ENCODE measurements around the gene DDX1. TPM values are rescaled to one million over a fixed set of nuclear protein-coding genes. Genes with fewer than 3 reads are reported as not detected.
A peak's percentile ranks its signal among the peaks of the same experiment; 100 is the strongest.

DDX1 gene
- total RNA-seq, 1 donor from 2014 or later = 60.4 TPM

- no peaks in the 10 kb centered on the region for H3K9me3 ChIP-seq
- ATAC-seq = peak; percentile 82 to 89
- H3K36me3 ChIP-seq = no peaks in the 10 kb centered on the region
- peaks cover 5% of the 10 kb centered on the region for H3K4me1 ChIP-seq
- H3K27me3 ChIP-seq (ENCODE audit: low read depth) = no peaks in the 10 kb centered on the region
- intact Hi-C loops (cut with DNase I) = no loop called here
- DNase-seq = no peak
- no peak overlapping the region for H3K27ac ChIP-seq
- no peak for TF ChIP-seq CTCF (IDR thresholded peaks at IDR 0.05)
- H3K4me3 ChIP-seq = no peak overlapping the region
Observed at GRCh38 chr2:15674637-15675455, 83.2 kb downstream of the DDX1 start.

GRCh38 chr2:15675456-15676195 lies 84.0 kb downstream of the DDX1 start:
- ATAC-seq = no peak
- H3K36me3 ChIP-seq = no peaks in the 10 kb centered on the region
- no peak overlapping the region for H3K4me3 ChIP-seq
- no peak for TF ChIP-seq CTCF (IDR thresholded peaks at IDR 0.05)
- no peak for DNase-seq
- intact Hi-C loops (cut with DNase I) = no loop called here
- no peaks in the 10 kb centered on the region for H3K27me3 ChIP-seq (ENCODE audit: low read depth)
- H3K27ac ChIP-seq = no peak overlapping the region
- H3K4me1 ChIP-seq = peaks cover 5% of the 10 kb centered on the region
- H3K9me3 ChIP-seq = no peaks in the 10 kb centered on the region

GRCh38 chr2:15677141-15677843 lies 85.6 kb downstream of the DDX1 start:
- no peak for DNase-seq
- intact Hi-C loops (cut with DNase I) = no loop called here
- ATAC-seq = no peak

GRCh38 chr2:15678346-15678745 lies 86.7 kb downstream of the DDX1 start:
- Histone ChIP-seq H3K9me3 (no peaks in the 10 kb centered on the region), H3K4me3 (no peak overlapping the region), H3K27ac (no peak overlapping the region), H3K36me3 (no peaks in the 10 kb centered on the region), H3K4me1 (peaks cover 5% of the 10 kb centered on the region), H3K27me3 (ENCODE audit: low read depth) (no peaks in the 10 kb centered on the region)
- TF ChIP-seq CTCF (IDR thresholded peaks at IDR 0.05) = no peak
- intact Hi-C loops (cut with DNase I) = no loop called here
- ATAC-seq (no peak), DNase-seq (no peak)

More at GRCh38 chr2:15677141-15677843, 85.6 kb downstream of the DDX1 start:
- H3K27me3 ChIP-seq (ENCODE audit: low read depth) = no peaks in the 10 kb centered on the region
- H3K27ac ChIP-seq = no peak overlapping the region
- H3K36me3 ChIP-seq = no peaks in the 10 kb centered on the region
- H3K4me1 ChIP-seq = peaks cover 5% of the 10 kb centered on the region
- no peaks in the 10 kb centered on the region for H3K9me3 ChIP-seq
- TF ChIP-seq CTCF (IDR thresholded peaks at IDR 0.05) = no peak
- H3K4me3 ChIP-seq = no peak overlapping the region

GRCh38 chr2:15678909-15679308 lies 87.2 kb downstream of the DDX1 start:
- H3K9me3 ChIP-seq = no peaks in the 10 kb centered on the region
- intact Hi-C loops (cut with DNase I) = no loop called here
- no peaks in the 10 kb centered on the region for H3K36me3 ChIP-seq
- ATAC-seq = no peak
- no peak for DNase-seq
- H3K4me1 ChIP-seq = peaks cover 2% of the 10 kb centered on the region
- no peak overlapping the region for H3K4me3 ChIP-seq
- H3K27ac ChIP-seq = no peak overlapping the region
- no peak for TF ChIP-seq CTCF (IDR thresholded peaks at IDR 0.05)
- no peaks in the 10 kb centered on the region for H3K27me3 ChIP-seq (ENCODE audit: low read depth)
